GM19452 (cell line): ENCODE data around the gene GPM6B.

Experiments
- ATAC-seq: cut with Tn5 transposase; IDR thresholded peaks from one replicate; pipeline ENCODE4 v1.9.1; 2021; ENCODE audit not compliant: unreplicated experiment

The GPM6B gene, protein sequence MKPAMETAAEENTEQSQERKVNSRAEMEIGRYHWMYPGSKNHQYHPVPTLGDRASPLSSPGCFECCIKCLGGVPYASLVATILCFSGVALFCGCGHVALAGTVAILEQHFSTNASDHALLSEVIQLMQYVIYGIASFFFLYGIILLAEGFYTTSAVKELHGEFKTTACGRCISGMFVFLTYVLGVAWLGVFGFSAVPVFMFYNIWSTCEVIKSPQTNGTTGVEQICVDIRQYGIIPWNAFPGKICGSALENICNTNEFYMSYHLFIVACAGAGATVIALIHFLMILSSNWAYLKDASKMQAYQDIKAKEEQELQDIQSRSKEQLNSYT

DNA sequence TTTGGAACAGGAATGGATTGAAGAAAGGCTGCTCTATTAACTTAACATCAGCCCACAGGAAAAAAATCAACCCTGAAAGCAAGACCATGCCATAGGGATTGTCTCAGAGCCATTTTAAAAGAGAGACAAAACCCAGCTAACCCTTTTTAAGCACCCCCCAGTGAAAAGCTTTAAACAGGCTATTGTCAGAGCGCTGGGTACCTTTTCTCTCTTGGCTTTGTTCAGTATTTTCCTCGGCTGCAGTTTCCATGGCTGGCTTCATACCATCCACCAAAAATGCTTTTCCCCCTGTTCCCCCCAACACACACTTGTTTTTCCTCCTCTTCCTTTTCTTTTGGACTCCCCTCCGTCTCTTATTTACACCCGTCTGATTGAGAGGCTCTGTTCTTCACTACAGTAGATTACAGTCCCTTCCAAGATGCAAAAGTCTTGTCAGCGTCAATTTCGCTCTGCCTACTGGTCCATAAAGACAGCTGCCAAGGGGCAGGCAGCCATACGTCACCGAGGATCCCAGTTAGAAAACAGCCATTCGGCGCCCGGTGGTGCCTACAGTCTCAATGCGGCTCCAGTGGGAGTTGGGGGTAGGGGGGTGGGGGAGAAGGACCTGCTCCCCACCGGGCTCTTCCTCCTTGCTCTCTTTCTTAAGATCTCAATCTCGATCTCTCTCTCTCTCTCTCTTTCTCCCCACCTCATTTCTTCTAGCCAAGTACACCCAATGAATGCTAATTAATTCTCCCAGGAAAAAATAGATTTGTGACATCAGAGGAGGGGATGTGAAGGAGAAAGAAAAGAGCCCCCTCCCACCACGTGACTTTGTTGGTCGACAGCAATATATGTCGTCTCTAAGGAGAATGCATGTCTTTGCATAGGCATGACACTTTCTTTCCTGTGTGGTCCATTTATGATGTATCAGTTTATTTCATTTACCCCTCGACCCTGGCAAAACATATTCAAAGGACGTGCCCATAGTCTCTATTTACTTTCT, at the start of gene GPM6B:
Gene GPM6B, minus strand, starts transcription at position 451 of the 985 bp plus-strand sequence. Its CDS starts 189 bp downstream, at position 262.
- no peak for ATAC-seq

DNA sequence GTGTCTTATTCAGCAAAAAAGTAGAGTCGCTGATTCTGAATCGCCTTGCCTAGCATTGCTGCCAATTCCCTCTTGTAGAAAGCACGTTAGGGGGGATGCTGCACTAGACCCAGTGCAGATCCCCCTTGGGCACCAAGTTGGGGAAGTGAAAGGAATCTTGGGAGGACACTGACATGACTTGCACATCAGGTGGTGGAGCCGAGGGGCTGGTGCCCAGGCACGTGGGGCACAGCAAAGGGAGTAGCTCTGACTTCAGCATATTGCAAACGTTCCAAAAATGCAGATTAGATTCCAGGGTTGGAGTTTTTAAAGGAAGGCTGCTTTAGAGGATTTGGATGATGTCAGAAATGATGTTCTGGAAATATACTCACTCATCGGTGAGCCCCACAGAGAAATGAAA, 47.4 kb upstream of the GPM6B start:
- no peak for ATAC-seq

DNA sequence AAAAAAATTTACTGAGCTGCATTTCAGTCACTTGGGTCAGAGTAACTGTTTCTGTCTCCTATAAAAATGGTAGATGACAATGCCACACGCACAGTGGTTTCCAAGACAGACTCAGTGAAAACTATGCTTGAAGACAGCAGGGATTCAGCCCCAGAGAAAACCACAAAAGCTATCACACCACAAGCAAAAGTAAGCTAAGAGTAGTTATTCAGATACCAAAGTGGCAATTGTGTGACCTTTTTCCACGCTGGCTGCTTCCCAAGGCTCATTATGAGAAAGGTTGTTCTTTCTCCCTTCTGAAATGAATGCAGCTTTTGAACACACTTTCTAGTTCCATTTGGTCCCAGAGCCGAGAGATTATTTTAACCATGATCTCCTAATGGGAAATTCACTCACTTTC, 46.4 kb upstream of the GPM6B start:
- no peak for ATAC-seq

DNA sequence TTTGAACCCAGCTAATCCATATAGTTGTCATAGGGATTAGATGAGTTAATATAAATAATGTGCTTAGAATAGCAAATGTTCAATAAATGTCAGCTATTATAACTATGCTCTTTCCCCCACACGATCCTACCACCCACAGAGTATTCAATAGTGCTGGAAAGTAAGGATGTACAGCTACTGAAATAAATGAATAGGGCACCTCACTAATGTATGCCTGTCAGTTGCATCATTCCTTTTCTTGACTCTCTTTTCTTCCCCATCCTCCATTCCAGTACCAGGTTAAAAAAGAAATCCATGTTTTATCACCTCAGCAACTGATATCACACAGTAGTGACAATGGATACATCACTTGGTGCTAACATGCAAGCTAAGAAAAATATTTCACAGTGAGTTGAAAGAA, 42.8 kb upstream of the GPM6B start:
- ATAC-seq: no peak

DNA sequence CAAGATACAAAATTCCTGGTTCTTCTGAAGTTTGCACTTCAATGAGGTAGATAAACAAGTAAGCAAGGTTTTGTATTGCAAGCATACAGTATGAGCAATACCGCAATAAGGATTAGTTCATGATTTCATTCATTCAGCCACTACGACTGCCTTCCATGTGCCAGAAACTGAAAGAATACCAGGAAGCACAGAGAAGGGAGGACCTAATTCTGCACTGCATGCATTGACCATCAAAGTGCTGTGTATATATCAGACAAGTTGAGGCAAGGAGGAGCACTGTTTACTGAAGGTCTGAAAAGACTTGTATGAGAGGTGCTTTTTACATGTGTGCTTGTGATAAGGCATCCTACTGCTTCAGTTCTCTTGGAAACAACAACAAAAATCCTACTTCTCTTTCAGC, 40.9 kb upstream of the GPM6B start:
- no peak for ATAC-seq

DNA sequence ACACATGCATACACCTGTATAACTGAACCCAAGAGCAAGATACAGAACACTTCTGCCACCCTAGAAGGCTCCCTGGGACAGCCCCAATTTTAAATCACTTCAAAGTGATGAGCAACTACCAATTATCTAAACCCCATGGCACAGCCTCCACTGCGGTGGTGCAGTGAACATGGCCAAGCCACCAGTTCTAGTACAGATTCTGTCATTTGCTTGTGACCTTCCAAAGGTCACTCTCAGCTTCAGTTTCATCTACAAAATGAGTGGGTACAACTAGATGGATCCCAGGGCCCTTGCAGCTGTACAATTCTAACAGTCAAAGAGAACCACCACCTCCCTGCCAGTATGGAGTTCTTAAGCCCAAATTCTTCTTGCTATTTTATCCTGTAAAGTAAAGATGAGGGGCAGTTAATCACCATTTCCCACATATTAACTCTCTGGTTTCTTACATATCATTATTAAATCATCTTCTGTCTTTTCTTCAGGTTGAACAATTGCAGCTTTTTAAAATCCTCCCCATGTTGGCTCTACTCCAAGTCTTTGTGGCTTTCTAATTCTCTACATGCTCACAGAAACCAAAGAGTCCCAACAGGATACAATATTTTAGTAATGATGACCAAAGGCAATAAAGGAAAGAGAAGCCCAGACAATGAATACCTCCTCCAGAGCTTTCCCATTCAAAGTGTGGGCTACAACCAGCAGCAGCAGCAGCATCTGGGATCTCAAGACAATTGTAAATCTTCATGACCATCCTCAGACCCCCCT, 39.0 kb upstream of the GPM6B start:
- no peak for ATAC-seq

DNA sequence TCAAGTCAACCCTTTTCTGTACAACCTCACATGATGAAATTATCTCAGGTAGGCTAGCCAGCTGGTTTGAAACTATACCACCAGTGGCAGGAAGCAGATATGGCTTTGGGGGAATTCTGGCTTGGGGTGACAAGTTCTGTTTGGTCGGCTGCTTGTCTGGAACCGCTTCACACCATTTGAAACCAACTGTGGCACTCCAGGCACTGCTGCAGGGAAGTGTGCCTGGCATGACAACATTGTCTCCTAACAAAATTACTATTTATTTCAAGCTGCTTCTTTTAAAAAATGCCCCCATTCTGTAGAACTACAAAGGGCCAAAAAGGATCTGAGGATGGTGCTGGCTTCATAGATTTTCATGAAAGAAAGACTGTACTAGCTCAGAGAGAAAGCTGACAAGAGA, 37.1 kb upstream of the GPM6B start:
- ATAC-seq: no peak

DNA sequence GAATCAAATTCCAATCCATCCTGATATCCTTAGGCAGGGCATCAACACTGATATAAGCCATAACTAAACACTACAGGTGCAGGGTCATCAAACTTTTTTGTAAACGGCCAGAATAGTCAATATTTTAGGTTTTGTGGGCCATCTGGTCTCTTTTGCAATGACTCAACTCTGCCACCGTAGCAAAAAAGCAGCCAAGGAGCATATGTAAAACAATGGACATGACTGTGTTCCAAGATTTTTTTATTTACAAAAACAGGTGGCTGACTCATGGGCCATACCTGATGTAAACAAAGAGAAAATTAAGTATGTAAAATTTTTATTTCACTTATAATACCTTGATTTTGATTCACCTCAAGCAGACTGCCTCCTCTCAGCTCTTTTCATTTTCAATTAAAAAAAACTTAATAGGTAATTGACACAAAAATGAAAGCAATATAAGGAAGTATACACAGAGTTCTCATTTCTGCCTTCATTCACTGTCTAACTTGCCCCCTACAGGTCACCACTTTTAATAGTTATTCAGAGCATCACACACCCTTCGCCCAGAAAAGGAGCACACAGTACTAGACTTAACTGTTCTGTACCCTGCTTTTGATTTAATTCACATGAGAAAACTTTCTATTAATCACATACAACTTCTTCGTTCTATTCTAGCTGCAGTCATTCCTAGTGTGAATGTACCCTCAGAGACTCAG, 35.3 kb upstream of the GPM6B start:
- no peak for ATAC-seq

DNA sequence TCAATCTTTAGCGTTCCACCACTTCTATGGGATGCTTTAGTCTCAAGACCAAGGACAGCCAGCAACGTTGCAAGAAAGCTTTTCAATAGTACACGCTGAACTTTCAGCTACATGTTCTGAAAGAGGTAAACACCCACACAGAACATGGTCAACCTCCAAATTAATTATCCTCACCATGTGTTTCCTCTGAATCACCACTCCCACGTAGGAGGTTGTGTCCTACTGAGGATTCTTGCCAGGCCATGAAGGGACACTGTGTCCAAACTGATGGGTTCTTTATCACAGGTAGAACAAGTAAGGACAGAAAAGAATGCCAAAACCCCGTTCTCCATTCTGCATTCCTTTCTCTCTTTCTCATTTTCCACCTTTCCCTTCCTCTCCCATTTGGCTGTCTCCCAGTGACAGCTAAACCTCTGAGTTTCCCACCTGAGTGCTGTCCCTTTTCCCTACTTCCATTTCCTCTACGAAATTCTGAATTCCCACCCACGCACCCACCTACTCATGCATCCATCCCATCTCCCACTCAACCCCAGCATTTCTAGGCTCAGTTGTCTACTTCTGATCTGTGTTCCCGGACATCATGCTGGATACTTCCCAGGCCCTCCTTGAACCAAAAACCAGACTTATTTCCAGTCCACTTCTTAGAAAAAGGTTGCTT, 29.0 kb upstream of the GPM6B start:
- no peak for ATAC-seq

DNA sequence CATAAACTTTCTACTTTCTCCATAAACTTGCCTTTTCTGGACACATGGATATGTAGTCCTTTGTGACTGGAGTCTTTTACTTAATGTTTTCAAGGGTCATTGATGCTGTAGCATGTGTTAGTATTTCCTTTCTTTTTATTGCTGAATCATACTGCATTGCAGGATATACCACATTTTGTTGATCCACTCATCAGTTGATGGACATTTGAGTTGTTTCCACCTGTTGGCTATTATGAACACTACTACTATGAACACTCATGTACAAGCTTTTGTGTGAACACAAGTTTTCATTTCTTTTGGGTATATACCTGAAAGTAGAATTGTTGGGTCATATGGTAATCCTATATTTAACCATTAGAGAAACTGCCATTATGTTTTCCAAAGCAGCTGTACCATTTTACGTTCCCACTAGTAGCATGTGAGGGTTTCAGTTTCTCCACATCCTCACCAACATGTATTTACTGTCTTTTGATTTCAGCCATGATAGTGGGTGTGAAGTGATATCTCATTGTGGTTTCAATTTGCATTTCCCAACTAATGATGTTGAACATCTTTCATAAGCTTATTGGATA, 26.3 kb upstream of the GPM6B start:
- ATAC-seq: no peak

DNA sequence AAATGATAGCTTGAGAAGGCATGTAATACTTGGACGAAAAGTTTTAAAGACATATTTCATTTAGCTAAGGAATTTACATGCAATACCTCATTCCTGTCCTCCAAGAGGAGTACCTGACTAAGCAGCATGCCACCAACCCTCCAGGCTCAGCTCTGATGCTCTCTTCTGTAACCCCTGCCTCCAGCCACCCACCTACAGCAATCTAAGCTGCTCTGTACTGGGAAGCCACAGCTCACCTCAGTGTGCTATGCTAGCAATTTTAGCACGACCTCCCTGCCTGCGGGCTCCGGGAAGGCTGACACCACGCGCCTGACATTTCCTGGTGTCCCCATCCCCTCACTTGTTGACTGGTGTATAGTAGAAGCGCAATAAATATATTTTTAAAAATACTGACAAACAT, 23.2 kb upstream of the GPM6B start:
- ATAC-seq: no peak

DNA sequence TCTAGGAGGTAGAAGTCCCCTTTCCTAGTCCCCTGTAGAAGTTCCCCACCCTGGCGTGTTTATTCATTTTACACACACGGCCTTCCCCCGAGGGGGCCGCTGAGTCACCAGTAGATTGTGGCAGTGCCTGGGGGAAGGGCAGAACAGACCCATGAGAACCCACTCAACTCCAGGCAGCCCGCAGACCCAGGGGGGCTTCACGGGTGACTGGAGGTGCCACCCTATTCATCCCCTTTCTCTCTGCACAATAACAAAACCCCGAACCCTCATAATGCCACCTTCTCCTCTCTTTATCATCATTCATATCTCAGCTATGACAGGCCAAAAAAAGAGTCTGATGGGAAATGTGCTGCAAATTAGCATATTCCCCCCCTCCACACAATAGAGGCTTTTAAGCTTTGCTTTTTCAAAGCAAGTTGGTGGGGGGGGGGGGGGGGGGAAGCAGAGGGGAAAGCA, 20.4 kb upstream of the GPM6B start:
- no peak for ATAC-seq

DNA sequence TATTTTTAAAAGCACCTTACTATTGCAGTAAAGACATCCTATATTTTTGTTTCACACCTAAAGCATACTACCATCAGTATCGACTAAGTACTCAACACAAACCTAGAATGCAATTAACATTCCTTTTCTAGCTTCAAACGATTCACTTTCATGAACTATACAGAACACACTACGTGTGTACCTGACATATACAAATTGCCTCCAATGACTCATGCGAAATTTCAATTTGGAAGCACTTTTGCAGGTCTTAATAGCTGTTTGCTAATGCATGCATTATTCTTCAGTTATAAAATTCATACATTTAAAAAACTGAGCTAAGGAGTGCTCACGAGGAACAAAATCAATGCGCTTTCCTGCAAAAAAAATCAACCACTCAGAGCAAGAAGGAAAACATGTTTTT, 19.7 kb upstream of the GPM6B start:
- ATAC-seq: no peak

DNA sequence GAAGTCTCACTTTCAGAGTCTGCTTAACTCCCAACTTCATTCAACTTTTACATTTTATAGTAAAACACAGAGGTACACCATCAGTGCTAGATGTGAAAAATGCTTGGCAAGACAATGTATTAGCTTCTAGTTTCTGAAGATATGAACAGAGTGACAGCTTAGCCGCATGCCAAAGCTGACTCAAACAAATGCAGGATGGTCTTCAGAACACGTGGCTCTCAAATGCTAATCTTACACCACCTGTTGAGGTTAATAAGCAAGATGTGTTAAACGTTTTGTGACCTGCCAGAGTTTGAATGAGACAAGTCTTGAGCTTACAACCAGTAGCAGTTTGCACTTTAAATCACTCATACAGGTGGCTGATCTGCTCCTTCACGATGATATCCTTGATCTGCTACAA, 18.9 kb upstream of the GPM6B start:
- no peak for ATAC-seq

DNA sequence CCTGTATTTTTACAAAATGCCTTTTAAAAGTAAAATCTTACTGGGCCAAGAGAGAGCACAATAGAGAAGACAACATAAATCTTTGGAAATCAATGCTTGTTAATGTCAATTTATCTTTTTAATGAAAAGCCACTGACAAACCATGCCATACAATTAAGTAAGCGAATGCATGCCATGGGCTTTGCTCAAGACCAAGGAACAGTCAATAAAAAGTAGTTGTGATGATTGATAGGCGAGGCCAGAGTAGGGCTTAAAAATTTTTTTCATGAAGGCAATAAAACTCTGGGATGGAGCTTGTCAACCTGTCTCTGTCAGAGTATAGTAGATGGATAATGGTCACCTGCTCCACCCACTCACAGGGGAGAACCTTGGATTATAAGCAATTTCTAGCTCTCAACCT, 17.5 kb upstream of the GPM6B start:
- ATAC-seq: no peak

DNA sequence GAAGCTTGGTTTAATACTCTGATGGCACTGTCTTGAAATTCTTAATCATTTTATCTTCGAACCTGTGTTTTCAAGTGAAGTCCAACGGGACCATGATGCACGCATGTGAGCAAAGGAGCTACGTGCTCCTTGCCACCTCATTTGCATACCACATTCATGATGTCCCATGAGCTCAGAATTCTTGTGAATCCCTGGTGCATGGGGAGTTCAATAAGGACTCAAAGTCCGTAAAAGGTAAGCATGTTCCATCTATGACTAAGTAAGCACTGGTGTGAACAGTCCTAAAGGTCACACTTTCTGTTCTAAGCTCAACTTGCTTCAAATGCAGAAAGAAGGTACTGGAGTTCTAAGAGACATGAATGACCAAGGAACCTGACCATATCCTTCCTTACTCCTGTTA, 13.1 kb upstream of the GPM6B start:
- no peak for ATAC-seq

DNA sequence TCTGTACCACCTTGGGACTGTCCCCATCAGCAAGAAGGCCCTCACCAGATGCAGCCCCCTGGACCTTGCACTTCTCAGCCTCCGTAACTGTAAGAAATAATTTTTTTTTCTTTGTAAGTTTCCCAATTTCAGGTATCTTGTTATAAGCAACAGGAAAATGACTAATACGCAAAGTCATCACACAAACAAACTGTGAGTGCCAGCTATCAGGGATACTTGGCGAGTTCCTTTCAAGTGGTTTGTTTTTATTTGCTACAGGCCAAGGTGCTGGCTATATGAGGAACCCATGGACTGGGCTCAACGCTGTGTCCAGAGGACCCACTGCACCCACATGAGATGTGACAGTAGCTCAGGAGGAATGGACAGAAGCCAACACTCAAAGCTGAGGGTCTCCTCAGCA, 11.5 kb upstream of the GPM6B start:
- no peak for ATAC-seq

DNA sequence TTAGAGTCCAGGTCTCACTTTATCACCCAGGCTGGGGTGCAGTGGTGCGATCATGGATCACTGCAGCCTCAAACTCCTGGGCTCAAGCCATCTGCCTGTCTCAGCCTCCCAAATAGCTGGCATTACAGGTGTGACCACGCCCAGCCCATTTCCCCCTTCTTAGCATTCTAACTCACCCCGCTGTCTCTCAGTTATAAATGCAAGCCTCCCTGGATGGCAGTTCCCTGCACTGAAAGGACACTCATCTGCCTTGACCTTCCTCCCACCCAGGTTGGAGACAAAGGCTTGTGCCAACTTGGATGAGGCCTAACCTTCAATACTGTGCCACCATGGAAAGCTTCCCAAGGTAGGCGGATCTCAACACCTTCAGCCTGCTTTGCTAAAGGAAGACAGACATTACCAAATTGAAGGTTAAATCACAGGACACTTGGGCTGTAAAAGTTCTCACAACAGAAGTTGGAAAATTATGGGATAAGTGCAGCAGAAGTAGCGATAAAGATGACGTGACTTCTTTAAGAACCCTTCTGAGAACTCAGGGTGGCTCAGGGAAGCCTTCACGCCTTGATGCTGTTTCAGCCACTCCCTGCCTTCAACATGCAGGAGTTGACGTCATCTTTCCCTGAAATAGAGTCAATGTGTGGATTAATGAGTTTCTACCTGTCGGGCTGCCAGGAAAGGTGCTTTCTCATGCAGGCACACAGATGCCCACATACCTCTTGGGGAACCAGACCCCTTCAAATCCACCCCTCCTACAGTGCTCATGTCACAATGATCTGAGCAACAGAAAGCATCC, 10.6 kb upstream of the GPM6B start:
- no peak for ATAC-seq

DNA sequence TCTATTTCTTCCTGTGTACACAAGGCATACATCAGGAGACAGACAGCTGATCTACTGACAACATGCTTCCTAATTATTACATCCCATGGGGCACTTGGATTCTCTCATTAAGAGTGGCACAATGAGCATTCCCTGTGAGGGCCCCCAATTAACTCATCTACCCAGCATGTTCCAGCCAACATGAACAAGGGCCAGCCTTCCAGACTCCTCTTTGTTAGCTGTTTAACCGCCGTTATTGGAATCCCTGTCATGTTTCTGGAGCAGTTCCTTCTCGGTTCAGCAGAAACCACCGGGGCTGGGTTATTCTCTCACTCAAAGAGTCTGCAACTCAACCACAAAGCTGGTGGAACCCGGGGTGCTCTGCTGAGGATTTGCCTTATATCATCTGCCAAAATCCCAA, 9.9 kb upstream of the GPM6B start:
- ATAC-seq: no peak
